ENCODE data around the gene AMPD1. TPM values are rescaled to one million over a fixed set of nuclear protein-coding genes. Genes with fewer than 3 reads are reported as not detected.

Gene AMPD1
- total RNA-seq (2014; rRNA removed; shearing (Covaris generic)), result 0.60 TPM in 1 of 2 replicates, not detected in the other

- DNase-seq (ENCODE audit: low spot score), result peak; percentile 9
Observed at GRCh38 chr1:114695430-114696058, at the start of gene AMPD1. Gene AMPD1 (minus strand): TSS chr1:114695546. CDS start chr1:114695471, 75 bp downstream.

- no peak for DNase-seq (ENCODE audit: low spot score)
Observed at GRCh38 chr1:114741963-114742746, 46.8 kb upstream of the AMPD1 start.

- no peak for DNase-seq (ENCODE audit: low spot score)
Observed at GRCh38 chr1:114740331-114740730, 45.0 kb upstream of the AMPD1 start.

- DNase-seq (ENCODE audit: low spot score), result no peak
Observed at GRCh38 chr1:114737314-114737849, 42.0 kb upstream of the AMPD1 start.

- DNase-seq (ENCODE audit: low spot score), result no peak
Observed at GRCh38 chr1:114735479-114735878, 40.1 kb upstream of the AMPD1 start.

- no peak for DNase-seq (ENCODE audit: low spot score)
Observed at GRCh38 chr1:114729782-114730181, 34.4 kb upstream of the AMPD1 start.

GRCh38 chr1:114728553-114728952, 33.2 kb upstream of the AMPD1 start:
- DNase-seq (ENCODE audit: low spot score), result no peak

GRCh38 chr1:114725230-114725629, 29.9 kb upstream of the AMPD1 start:
- no peak for DNase-seq (ENCODE audit: low spot score)

- DNase-seq (ENCODE audit: low spot score), result no peak
Observed at GRCh38 chr1:114723915-114724314, 28.6 kb upstream of the AMPD1 start.

- DNase-seq (ENCODE audit: low spot score), result no peak
Observed at GRCh38 chr1:114723457-114723856, 28.1 kb upstream of the AMPD1 start.

GRCh38 chr1:114720492-114720891, 25.1 kb upstream of the AMPD1 start:
- no peak for DNase-seq (ENCODE audit: low spot score)

GRCh38 chr1:114719424-114719787, 24.1 kb upstream of the AMPD1 start:
- peak; percentile 15 for DNase-seq (ENCODE audit: low spot score)

GRCh38 chr1:114718661-114719423, 23.5 kb upstream of the AMPD1 start:
- peak; percentile 24 for DNase-seq (ENCODE audit: low spot score)

- peak; percentile 85 for DNase-seq (ENCODE audit: low spot score)
Observed at GRCh38 chr1:114716304-114717170, 21.2 kb upstream of the AMPD1 start, which contains the start of gene NRAS. Gene NRAS (minus strand): TSS chr1:114716771. CDS start chr1:114716160, 611 bp downstream.

- no peak for DNase-seq (ENCODE audit: low spot score)
Observed at GRCh38 chr1:114715952-114716303, 20.6 kb upstream of the AMPD1 start.

- DNase-seq (ENCODE audit: low spot score), result no peak
Observed at GRCh38 chr1:114712977-114713376, 17.6 kb upstream of the AMPD1 start.

GRCh38 chr1:114710360-114710759, 15.0 kb upstream of the AMPD1 start:
- no peak for DNase-seq (ENCODE audit: low spot score)

GRCh38 chr1:114707604-114708003, 12.3 kb upstream of the AMPD1 start:
- no peak for DNase-seq (ENCODE audit: low spot score)

GRCh38 chr1:114703242-114703641, 7.9 kb upstream of the AMPD1 start:
- DNase-seq (ENCODE audit: low spot score), result no peak

- DNase-seq (ENCODE audit: low spot score), result no peak
Observed at GRCh38 chr1:114702737-114703136, 7.4 kb upstream of the AMPD1 start.

GRCh38 chr1:114701931-114702330, 6.6 kb upstream of the AMPD1 start:
- DNase-seq (ENCODE audit: low spot score), result no peak
